ENCODE results near the gene SYDE2.

GRCh38 chr1:85157436-85157835, 43.4 kb downstream of the SYDE2 start:
- TF ChIP-seq CTCF (IDR thresholded peaks at IDR 0.05) (no peak), EZH2 (IDR thresholded peaks at IDR 0.05; ENCODE audit: borderline replicate concordance, insufficient read depth, low read depth, low read length, poor library complexity, severe bottlenecking) (no peak)

All from B cell (primary cell).